Measurements from ENCODE around the gene PDGFD.

PDGFD gene

GRCh38 chr11:104058680-104059079 is 105.3 kb downstream of the PDGFD start:
- H3K36me3 ChIP-seq (ENCODE audit: control insufficient read depth in 4 of 4, insufficient read depth in 4 of 4, low read length in 3 of 4), result no peaks in the 10 kb centered on the region
- ChIA-PET CTCF (no interaction called here), POLR2A (no interaction called here)
- H3K27ac ChIP-seq (ENCODE audit: insufficient read depth in 1 of 2, low read depth in 1 of 2, low read length in 2 of 2, poor library complexity in 1 of 2, severe bottlenecking in 2 of 2), result no peak overlapping the region
- DNase-seq, result no peak
- peaks cover 0 to 6% (median under 1%) of the 10 kb centered on the region in 4 experiments for H3K4me1 ChIP-seq (ENCODE audit: control extremely low read depth in 1 of 4, control insufficient read depth in 4 of 4, insufficient read depth in 4 of 4, low read length in 3 of 4)
- H3K9me3 ChIP-seq (ENCODE audit: control extremely low read depth in 1 of 5, control insufficient read depth in 4 of 5, insufficient read depth in 2 of 5, low read depth in 1 of 5, low read length in 4 of 5), result peaks cover 0 to 2% (median 0%) of the 10 kb centered on the region in 5 experiments
- H3K4me3 ChIP-seq (ENCODE audit: control insufficient read depth in 1 of 7, extremely low read depth in 1 of 7, insufficient read depth in 4 of 7, low read depth in 2 of 7, low read length in 6 of 7), result no peak overlapping the region
- no peaks in the 10 kb centered on the region for H3K27me3 ChIP-seq (replicated peaks in 2 of 5; ENCODE audit: control insufficient read depth in 4 of 5, insufficient read depth in 5 of 5, low read length in 4 of 5)
- WGBS (ENCODE audit: insufficient coverage), result 100% methylated on average over 1 of the region's 4 CpGs

GRCh38 chr11:104057908-104058307 is 106.0 kb downstream of the PDGFD start:
- Histone ChIP-seq H3K4me1 (ENCODE audit: control extremely low read depth in 1 of 4, control insufficient read depth in 4 of 4, insufficient read depth in 4 of 4, low read length in 3 of 4) (peaks cover 0 to 6% (median 1%) of the 10 kb centered on the region in 4 experiments), H3K36me3 (ENCODE audit: control insufficient read depth in 4 of 4, insufficient read depth in 4 of 4, low read length in 3 of 4) (no peaks in the 10 kb centered on the region), H3K27me3 (replicated peaks in 2 of 5; ENCODE audit: control insufficient read depth in 4 of 5, insufficient read depth in 5 of 5, low read length in 4 of 5) (no peaks in the 10 kb centered on the region), H3K4me3 (ENCODE audit: control insufficient read depth in 1 of 7, extremely low read depth in 1 of 7, insufficient read depth in 4 of 7, low read depth in 2 of 7, low read length in 6 of 7) (no peak overlapping the region), H3K9me3 (ENCODE audit: control extremely low read depth in 1 of 5, control insufficient read depth in 4 of 5, insufficient read depth in 2 of 5, low read depth in 1 of 5, low read length in 4 of 5) (no peaks in the 10 kb centered on the region), H3K27ac (ENCODE audit: insufficient read depth in 1 of 2, low read depth in 1 of 2, low read length in 2 of 2, poor library complexity in 1 of 2, severe bottlenecking in 2 of 2) (no peak overlapping the region)
- ChIA-PET CTCF (no interaction called here), POLR2A (no interaction called here)
- DNase-seq, result no peak
- WGBS (ENCODE audit: insufficient coverage), result no CpG with 5 or more reads among the region's 5 CpGs

- Histone ChIP-seq H3K27ac (ENCODE audit: insufficient read depth in 1 of 2, low read depth in 1 of 2, low read length in 2 of 2, poor library complexity in 1 of 2, severe bottlenecking in 2 of 2) (no peak overlapping the region), H3K9me3 (ENCODE audit: control extremely low read depth in 1 of 5, control insufficient read depth in 4 of 5, insufficient read depth in 2 of 5, low read depth in 1 of 5, low read length in 4 of 5) (no peaks in the 10 kb centered on the region), H3K4me3 (ENCODE audit: control insufficient read depth in 1 of 7, extremely low read depth in 1 of 7, insufficient read depth in 4 of 7, low read depth in 2 of 7, low read length in 6 of 7) (no peak overlapping the region), H3K27me3 (replicated peaks in 2 of 5; ENCODE audit: control insufficient read depth in 4 of 5, insufficient read depth in 5 of 5, low read length in 4 of 5) (no peaks in the 10 kb centered on the region), H3K4me1 (ENCODE audit: control extremely low read depth in 1 of 4, control insufficient read depth in 4 of 4, insufficient read depth in 4 of 4, low read length in 3 of 4) (peaks cover 0 to 6% (median 1%) of the 10 kb centered on the region in 4 experiments), H3K36me3 (ENCODE audit: control insufficient read depth in 4 of 4, insufficient read depth in 4 of 4, low read length in 3 of 4) (no peaks in the 10 kb centered on the region)
- CTCF ChIA-PET, result no interaction called here
- DNase-seq, result no peak
- POLR2A ChIA-PET, result no interaction called here
- no CpG with 5 or more reads among the region's 1 CpG for WGBS (ENCODE audit: insufficient coverage)
These were observed 108.4 kb downstream of the PDGFD start for GRCh38 chr11:104055596-104055995.

DNA sequence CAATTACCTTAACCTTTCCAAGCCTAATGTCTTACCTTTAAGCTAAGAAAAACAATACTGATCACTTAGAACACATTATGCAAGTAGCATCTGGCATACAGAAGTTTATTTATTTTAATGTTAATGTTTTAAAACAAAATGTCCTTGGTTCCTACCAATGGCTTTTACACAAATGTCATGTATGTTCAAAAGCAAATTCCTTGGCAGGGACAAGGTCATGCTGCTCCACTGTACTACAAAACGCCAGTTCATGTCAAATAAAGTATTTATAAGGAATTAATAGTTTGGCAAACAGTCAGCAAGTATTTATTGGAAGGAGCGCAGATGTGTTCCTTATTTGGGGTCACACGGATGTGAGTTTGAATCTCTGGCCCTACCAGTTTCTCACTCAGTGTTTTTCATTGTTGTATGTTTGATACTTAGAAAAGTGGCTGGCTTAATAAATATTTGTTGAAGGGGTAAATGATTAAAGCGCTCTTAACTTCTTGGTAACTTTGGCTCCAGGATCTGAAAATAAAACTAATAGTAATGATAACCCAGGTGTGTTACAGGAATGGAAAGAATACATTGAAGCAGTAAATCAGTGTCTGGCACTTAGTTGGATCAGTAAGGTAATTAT is 108.9 kb downstream of the PDGFD start:
- 100% methylated on average over 3 of the region's 4 CpGs for WGBS (ENCODE audit: insufficient coverage)
- Histone ChIP-seq H3K4me1 (ENCODE audit: control extremely low read depth in 1 of 4, control insufficient read depth in 4 of 4, insufficient read depth in 4 of 4, low read length in 3 of 4) (peaks cover 0 to 3% (median under 1%) of the 10 kb centered on the region in 4 experiments), H3K4me3 (ENCODE audit: control insufficient read depth in 1 of 7, extremely low read depth in 1 of 7, insufficient read depth in 4 of 7, low read depth in 2 of 7, low read length in 6 of 7) (no peak overlapping the region), H3K27me3 (replicated peaks in 2 of 5; ENCODE audit: control insufficient read depth in 4 of 5, insufficient read depth in 5 of 5, low read length in 4 of 5) (no peaks in the 10 kb centered on the region), H3K36me3 (ENCODE audit: control insufficient read depth in 4 of 4, insufficient read depth in 4 of 4, low read length in 3 of 4) (no peaks in the 10 kb centered on the region), H3K27ac (ENCODE audit: insufficient read depth in 1 of 2, low read depth in 1 of 2, low read length in 2 of 2, poor library complexity in 1 of 2, severe bottlenecking in 2 of 2) (no peak overlapping the region), H3K9me3 (ENCODE audit: control extremely low read depth in 1 of 5, control insufficient read depth in 4 of 5, insufficient read depth in 2 of 5, low read depth in 1 of 5, low read length in 4 of 5) (no peaks in the 10 kb centered on the region)
- ChIA-PET POLR2A (no interaction called here), CTCF (no interaction called here)
- no peak for DNase-seq

- Histone ChIP-seq H3K4me3 (ENCODE audit: control insufficient read depth in 1 of 7, extremely low read depth in 1 of 7, insufficient read depth in 4 of 7, low read depth in 2 of 7, low read length in 6 of 7) (no peak overlapping the region), H3K27me3 (replicated peaks in 2 of 5; ENCODE audit: control insufficient read depth in 4 of 5, insufficient read depth in 5 of 5, low read length in 4 of 5) (no peaks in the 10 kb centered on the region), H3K4me1 (ENCODE audit: control extremely low read depth in 1 of 4, control insufficient read depth in 4 of 4, insufficient read depth in 4 of 4, low read length in 3 of 4) (peaks cover 0 to 3% (median 0%) of the 10 kb centered on the region in 4 experiments), H3K9me3 (ENCODE audit: control extremely low read depth in 1 of 5, control insufficient read depth in 4 of 5, insufficient read depth in 2 of 5, low read depth in 1 of 5, low read length in 4 of 5) (no peaks in the 10 kb centered on the region), H3K27ac (ENCODE audit: insufficient read depth in 1 of 2, low read depth in 1 of 2, low read length in 2 of 2, poor library complexity in 1 of 2, severe bottlenecking in 2 of 2) (no peak overlapping the region), H3K36me3 (ENCODE audit: control insufficient read depth in 4 of 4, insufficient read depth in 4 of 4, low read length in 3 of 4) (no peaks in the 10 kb centered on the region)
- no peak for DNase-seq
- ChIA-PET POLR2A (no interaction called here), CTCF (no interaction called here)
- 92% methylated on average over 3 of the region's 5 CpGs for WGBS (ENCODE audit: insufficient coverage)
These were observed 110.0 kb downstream of the PDGFD start for GRCh38 chr11:104053743-104054478.

DNA sequence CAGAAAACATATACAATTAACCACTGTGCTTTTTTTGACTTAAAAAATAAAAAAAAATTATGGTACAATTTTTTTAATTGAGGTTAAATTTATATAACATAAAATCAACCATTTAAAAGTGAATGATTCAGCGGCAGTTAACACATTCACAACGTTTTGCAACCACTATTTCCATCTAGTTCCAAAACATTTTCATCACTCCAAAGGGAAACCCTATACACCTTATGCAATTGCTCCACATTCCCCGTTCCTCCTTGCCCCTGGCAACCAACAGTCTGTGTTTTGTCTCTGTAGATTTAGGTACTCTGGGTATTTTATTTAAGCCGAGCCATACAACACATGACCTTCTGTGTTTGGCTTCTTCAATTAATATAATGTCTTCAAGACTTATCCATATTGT is 112.2 kb downstream of the PDGFD start:
- ChIA-PET POLR2A (no interaction called here), CTCF (no interaction called here)
- Histone ChIP-seq H3K4me1 (ENCODE audit: control extremely low read depth in 1 of 4, control insufficient read depth in 4 of 4, insufficient read depth in 4 of 4, low read length in 3 of 4) (peaks cover 0 to 3% (median 0%) of the 10 kb centered on the region in 4 experiments), H3K9me3 (ENCODE audit: control extremely low read depth in 1 of 5, control insufficient read depth in 4 of 5, insufficient read depth in 2 of 5, low read depth in 1 of 5, low read length in 4 of 5) (no peaks in the 10 kb centered on the region), H3K4me3 (ENCODE audit: control insufficient read depth in 1 of 7, extremely low read depth in 1 of 7, insufficient read depth in 4 of 7, low read depth in 2 of 7, low read length in 6 of 7) (no peak overlapping the region), H3K36me3 (ENCODE audit: control insufficient read depth in 4 of 4, insufficient read depth in 4 of 4, low read length in 3 of 4) (no peaks in the 10 kb centered on the region), H3K27me3 (replicated peaks in 2 of 5; ENCODE audit: control insufficient read depth in 4 of 5, insufficient read depth in 5 of 5, low read length in 4 of 5) (no peaks in the 10 kb centered on the region), H3K27ac (ENCODE audit: insufficient read depth in 1 of 2, low read depth in 1 of 2, low read length in 2 of 2, poor library complexity in 1 of 2, severe bottlenecking in 2 of 2) (no peak overlapping the region)
- DNase-seq, result no peak
- WGBS (ENCODE audit: insufficient coverage), result 100% methylated on average over 2 of the region's 4 CpGs

DNA sequence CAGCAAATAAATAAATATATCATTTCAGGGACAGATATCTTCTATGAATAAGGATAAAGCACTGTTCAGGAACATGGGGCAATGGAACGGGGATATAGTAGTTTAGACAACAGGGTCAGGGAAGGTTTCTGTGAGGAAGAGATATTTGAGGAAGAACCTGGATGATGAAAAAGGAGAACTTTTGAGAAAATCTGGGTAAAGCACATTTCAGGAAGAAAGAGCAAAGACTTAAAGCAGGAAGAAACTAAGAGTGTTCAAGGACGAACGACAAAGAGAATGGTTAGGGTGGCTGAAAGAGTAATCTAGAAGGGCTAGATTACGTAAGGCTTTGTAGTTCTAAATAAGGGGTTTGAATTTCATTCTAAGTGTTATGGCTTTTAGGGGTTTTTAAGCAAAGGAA is 114.8 kb downstream of the PDGFD start:
- no peak overlapping the region for H3K27ac ChIP-seq (ENCODE audit: insufficient read depth in 1 of 2, low read depth in 1 of 2, low read length in 2 of 2, poor library complexity in 1 of 2, severe bottlenecking in 2 of 2)
- 100% methylated on average over 3 of the region's 4 CpGs for WGBS (ENCODE audit: insufficient coverage)
- no peak overlapping the region for H3K4me3 ChIP-seq (ENCODE audit: control insufficient read depth in 1 of 7, extremely low read depth in 1 of 7, insufficient read depth in 4 of 7, low read depth in 2 of 7, low read length in 6 of 7)
- peaks cover 0 to 3% (median 0%) of the 10 kb centered on the region in 4 experiments for H3K4me1 ChIP-seq (ENCODE audit: control extremely low read depth in 1 of 4, control insufficient read depth in 4 of 4, insufficient read depth in 4 of 4, low read length in 3 of 4)
- no peaks in the 10 kb centered on the region for H3K27me3 ChIP-seq (replicated peaks in 2 of 5; ENCODE audit: control insufficient read depth in 4 of 5, insufficient read depth in 5 of 5, low read length in 4 of 5)
- ChIA-PET CTCF (no interaction called here), POLR2A (no interaction called here)
- no peak for DNase-seq
- H3K36me3 ChIP-seq (ENCODE audit: control insufficient read depth in 4 of 4, insufficient read depth in 4 of 4, low read length in 3 of 4), result no peaks in the 10 kb centered on the region
- H3K9me3 ChIP-seq (ENCODE audit: control extremely low read depth in 1 of 5, control insufficient read depth in 4 of 5, insufficient read depth in 2 of 5, low read depth in 1 of 5, low read length in 4 of 5), result no peaks in the 10 kb centered on the region

All from common myeloid progenitor, CD34-positive (primary cell).